ENCODE measurements around the gene LOXL1.

Gene LOXL1

DNA sequence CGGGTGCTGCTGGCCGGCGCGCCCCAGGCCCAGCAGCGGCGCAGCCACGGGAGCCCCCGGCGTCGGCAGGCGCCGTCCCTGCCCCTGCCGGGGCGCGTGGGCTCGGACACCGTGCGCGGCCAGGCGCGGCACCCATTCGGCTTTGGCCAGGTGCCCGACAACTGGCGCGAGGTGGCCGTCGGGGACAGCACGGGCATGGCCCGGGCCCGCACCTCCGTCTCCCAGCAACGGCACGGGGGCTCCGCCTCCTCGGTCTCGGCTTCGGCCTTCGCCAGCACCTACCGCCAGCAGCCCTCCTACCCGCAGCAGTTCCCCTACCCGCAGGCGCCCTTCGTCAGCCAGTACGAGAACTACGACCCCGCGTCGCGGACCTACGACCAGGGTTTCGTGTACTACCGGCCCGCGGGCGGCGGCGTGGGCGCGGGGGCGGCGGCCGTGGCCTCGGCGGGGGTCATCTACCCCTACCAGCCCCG is 777 bp downstream of the LOXL1 start:
- ATAC-seq: no peak
- no peak for TF ChIP-seq GLIS3 (CRISPR knock-in tag; IDR thresholded peaks at IDR 0.05)
- no peak for TF ChIP-seq RARB (CRISPR knock-in tag; IDR thresholded peaks at IDR 0.05)

DNA sequence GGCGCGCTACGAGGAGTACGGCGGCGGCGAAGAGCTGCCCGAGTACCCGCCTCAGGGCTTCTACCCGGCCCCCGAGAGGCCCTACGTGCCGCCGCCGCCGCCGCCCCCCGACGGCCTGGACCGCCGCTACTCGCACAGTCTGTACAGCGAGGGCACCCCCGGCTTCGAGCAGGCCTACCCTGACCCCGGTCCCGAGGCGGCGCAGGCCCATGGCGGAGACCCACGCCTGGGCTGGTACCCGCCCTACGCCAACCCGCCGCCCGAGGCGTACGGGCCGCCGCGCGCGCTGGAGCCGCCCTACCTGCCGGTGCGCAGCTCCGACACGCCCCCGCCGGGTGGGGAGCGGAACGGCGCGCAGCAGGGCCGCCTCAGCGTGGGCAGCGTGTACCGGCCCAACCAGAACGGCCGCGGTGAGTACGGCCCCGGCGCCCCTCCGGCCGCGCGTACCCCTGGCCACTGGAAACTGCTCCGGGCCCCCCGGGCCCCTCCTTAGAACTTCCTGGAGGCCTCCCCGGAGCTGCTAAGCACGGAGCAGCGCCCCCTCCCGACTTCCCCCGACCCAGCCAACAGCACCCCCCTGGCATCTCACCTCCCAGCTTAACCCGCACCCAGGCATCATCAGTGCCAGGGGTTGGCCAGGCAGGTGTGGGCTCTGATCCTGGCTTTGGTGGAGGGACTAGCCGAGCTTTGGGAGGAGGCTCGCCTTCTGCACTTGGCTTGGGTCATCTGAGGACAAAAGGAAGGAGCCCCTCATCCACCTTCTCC is 1.4 kb downstream of the LOXL1 start:
- TF ChIP-seq, protein P1, sequence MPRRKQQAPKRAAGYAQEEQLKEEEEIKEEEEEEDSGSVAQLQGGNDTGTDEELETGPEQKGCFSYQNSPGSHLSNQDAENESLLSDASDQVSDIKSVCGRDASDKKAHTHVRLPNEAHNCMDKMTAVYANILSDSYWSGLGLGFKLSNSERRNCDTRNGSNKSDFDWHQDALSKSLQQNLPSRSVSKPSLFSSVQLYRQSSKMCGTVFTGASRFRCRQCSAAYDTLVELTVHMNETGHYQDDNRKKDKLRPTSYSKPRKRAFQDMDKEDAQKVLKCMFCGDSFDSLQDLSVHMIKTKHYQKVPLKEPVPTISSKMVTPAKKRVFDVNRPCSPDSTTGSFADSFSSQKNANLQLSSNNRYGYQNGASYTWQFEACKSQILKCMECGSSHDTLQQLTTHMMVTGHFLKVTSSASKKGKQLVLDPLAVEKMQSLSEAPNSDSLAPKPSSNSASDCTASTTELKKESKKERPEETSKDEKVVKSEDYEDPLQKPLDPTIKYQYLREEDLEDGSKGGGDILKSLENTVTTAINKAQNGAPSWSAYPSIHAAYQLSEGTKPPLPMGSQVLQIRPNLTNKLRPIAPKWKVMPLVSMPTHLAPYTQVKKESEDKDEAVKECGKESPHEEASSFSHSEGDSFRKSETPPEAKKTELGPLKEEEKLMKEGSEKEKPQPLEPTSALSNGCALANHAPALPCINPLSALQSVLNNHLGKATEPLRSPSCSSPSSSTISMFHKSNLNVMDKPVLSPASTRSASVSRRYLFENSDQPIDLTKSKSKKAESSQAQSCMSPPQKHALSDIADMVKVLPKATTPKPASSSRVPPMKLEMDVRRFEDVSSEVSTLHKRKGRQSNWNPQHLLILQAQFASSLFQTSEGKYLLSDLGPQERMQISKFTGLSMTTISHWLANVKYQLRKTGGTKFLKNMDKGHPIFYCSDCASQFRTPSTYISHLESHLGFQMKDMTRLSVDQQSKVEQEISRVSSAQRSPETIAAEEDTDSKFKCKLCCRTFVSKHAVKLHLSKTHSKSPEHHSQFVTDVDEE (CRISPR knock-in tag; IDR thresholded peaks at IDR 0.05): no peak
- no peak for TF ChIP-seq TOX (CRISPR knock-in tag; IDR thresholded peaks at IDR 0.05; ENCODE audit: borderline replicate concordance)
- TF ChIP-seq PPARA (CRISPR knock-in tag; IDR thresholded peaks at IDR 0.05; ENCODE audit: borderline replicate concordance): no peak
- TF ChIP-seq, protein P2, sequence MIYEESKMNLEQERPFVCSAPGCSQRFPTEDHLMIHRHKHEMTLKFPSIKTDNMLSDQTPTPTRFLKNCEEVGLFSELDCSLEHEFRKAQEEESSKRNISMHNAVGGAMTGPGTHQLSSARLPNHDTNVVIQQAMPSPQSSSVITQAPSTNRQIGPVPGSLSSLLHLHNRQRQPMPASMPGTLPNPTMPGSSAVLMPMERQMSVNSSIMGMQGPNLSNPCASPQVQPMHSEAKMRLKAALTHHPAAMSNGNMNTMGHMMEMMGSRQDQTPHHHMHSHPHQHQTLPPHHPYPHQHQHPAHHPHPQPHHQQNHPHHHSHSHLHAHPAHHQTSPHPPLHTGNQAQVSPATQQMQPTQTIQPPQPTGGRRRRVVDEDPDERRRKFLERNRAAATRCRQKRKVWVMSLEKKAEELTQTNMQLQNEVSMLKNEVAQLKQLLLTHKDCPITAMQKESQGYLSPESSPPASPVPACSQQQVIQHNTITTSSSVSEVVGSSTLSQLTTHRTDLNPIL (CRISPR knock-in tag; IDR thresholded peaks at IDR 0.05; ENCODE audit: low read depth): no peak
- TF ChIP-seq OSR1 (CRISPR knock-in tag; IDR thresholded peaks at IDR 0.05): no peak
- no peak for TF ChIP-seq ESRRG (CRISPR knock-in tag; IDR thresholded peaks at IDR 0.05)
- TF ChIP-seq TCF4 (CRISPR knock-in tag; IDR thresholded peaks at IDR 0.05; ENCODE audit: borderline replicate concordance): no peak
- TF ChIP-seq, protein P3, sequence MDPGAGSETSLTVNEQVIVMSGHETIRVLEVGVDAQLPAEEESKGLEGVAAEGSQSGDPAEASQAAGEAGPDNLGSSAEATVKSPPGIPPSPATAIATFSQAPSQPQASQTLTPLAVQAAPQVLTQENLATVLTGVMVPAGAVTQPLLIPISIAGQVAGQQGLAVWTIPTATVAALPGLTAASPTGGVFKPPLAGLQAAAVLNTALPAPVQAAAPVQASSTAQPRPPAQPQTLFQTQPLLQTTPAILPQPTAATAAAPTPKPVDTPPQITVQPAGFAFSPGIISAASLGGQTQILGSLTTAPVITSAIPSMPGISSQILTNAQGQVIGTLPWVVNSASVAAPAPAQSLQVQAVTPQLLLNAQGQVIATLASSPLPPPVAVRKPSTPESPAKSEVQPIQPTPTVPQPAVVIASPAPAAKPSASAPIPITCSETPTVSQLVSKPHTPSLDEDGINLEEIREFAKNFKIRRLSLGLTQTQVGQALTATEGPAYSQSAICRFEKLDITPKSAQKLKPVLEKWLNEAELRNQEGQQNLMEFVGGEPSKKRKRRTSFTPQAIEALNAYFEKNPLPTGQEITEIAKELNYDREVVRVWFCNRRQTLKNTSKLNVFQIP (CRISPR knock-in tag; IDR thresholded peaks at IDR 0.05; ENCODE audit: borderline replicate concordance, low read depth): no peak
- no peak for TF ChIP-seq ZFP3 (CRISPR knock-in tag; IDR thresholded peaks at IDR 0.05)
- no peak for TF ChIP-seq ZNF70 (CRISPR knock-in tag; IDR thresholded peaks at IDR 0.05)
- TF ChIP-seq ARNTL (CRISPR knock-in tag; IDR thresholded peaks at IDR 0.05; ENCODE audit: borderline replicate concordance, low read depth): no peak
- no peak for TF ChIP-seq GLIS3 (CRISPR knock-in tag; IDR thresholded peaks at IDR 0.05)
- no peak for TF ChIP-seq ZNF8 (CRISPR knock-in tag; IDR thresholded peaks at IDR 0.05)
- no peak for TF ChIP-seq ZC3H10 (CRISPR knock-in tag; IDR thresholded peaks at IDR 0.05)
- no peak for TF ChIP-seq RARB (CRISPR knock-in tag; IDR thresholded peaks at IDR 0.05)
- ATAC-seq: peak; percentile 21

DNA sequence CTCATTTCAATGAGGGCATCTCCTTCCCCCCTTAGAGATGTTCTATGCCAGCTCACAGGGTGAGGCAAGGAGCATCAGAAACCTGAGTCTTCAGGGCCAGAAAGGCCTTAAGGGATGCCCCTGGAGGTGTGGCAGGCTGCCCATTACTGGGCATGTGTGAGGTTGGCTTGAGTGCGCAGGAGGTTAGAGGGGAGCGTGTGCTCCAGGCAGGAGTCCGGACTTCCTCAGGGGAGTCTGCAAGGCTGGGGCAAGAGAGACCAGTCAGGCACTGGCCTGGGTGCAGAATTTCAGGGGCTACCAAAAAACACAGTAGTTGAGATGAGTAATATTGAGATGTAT is 1.9 kb downstream of the LOXL1 start:
- TF ChIP-seq ZFP30 (CRISPR knock-in tag; IDR thresholded peaks at IDR 0.05): no peak
- TF ChIP-seq CSDC2 (CRISPR knock-in tag; IDR thresholded peaks at IDR 0.05): no peak
- TF ChIP-seq, protein P2 (CRISPR knock-in tag; IDR thresholded peaks at IDR 0.05; ENCODE audit: low read depth): no peak
- no peak for TF ChIP-seq ESRRG (CRISPR knock-in tag; IDR thresholded peaks at IDR 0.05)
- no peak for TF ChIP-seq RARB (CRISPR knock-in tag; IDR thresholded peaks at IDR 0.05)
- no peak for TF ChIP-seq BACH2 (CRISPR knock-in tag; IDR thresholded peaks at IDR 0.05; ENCODE audit: borderline replicate concordance)
- TF ChIP-seq OSR1 (CRISPR knock-in tag; IDR thresholded peaks at IDR 0.05): no peak
- TF ChIP-seq ZNF8 (CRISPR knock-in tag; IDR thresholded peaks at IDR 0.05): no peak
- no peak for TF ChIP-seq ZNF565 (CRISPR knock-in tag; conservative IDR thresholded peaks at IDR 0.05; ENCODE audit: low read depth)
- ATAC-seq: no peak

GRCh38 chr15:73928971-73929627 is 2.8 kb downstream of the LOXL1 start:
- no peak for ATAC-seq
- no peak for TF ChIP-seq SNAI2 (CRISPR knock-in tag; IDR thresholded peaks at IDR 0.05)
- no peak for TF ChIP-seq CSRNP3 (CRISPR knock-in tag; IDR thresholded peaks at IDR 0.05)
- no peak for TF ChIP-seq ZFP3 (CRISPR knock-in tag; IDR thresholded peaks at IDR 0.05)
- no peak for TF ChIP-seq TOX (CRISPR knock-in tag; IDR thresholded peaks at IDR 0.05; ENCODE audit: borderline replicate concordance)
- TF ChIP-seq PPARA (CRISPR knock-in tag; IDR thresholded peaks at IDR 0.05; ENCODE audit: borderline replicate concordance): no peak
- TF ChIP-seq ARNTL (CRISPR knock-in tag; IDR thresholded peaks at IDR 0.05; ENCODE audit: borderline replicate concordance, low read depth): no peak
- no peak for TF ChIP-seq CSDC2 (CRISPR knock-in tag; IDR thresholded peaks at IDR 0.05)
- TF ChIP-seq ISL1 (CRISPR knock-in tag; IDR thresholded peaks at IDR 0.05): no peak
- no peak for TF ChIP-seq ZNF70 (CRISPR knock-in tag; IDR thresholded peaks at IDR 0.05)
- TF ChIP-seq OSR1 (CRISPR knock-in tag; IDR thresholded peaks at IDR 0.05): no peak
- TF ChIP-seq ZFP30 (CRISPR knock-in tag; IDR thresholded peaks at IDR 0.05): no peak
- TF ChIP-seq GLIS3 (CRISPR knock-in tag; IDR thresholded peaks at IDR 0.05): no peak
- no peak for TF ChIP-seq TCF4 (CRISPR knock-in tag; IDR thresholded peaks at IDR 0.05; ENCODE audit: borderline replicate concordance)
- TF ChIP-seq ESRRG (CRISPR knock-in tag; IDR thresholded peaks at IDR 0.05): no peak
- TF ChIP-seq, protein P3 (CRISPR knock-in tag; IDR thresholded peaks at IDR 0.05; ENCODE audit: borderline replicate concordance, low read depth): no peak
- TF ChIP-seq ZC3H10 (CRISPR knock-in tag; IDR thresholded peaks at IDR 0.05): no peak
